OCI-LY1 (cell line): ENCODE results near the gene SCN3A.
A peak's percentile ranks its signal among the peaks of the same experiment; 100 is the strongest.

ENCODE experiments used
- H2AFZ ChIP-seq: fragments of 200-600 bp; sonication (generic), shearing (Covaris generic); 2 replicates; pipeline ENCODE4 v1.6.0; 2014; ENCODE audit warnings: antibody characterized with exemption, mild to moderate bottlenecking, low read length
- H3F3A ChIP-seq: fragments of 200-600 bp; sonication (generic), shearing (Covaris generic); 2 replicates; pipeline ENCODE4 v1.6.0; 2014; ENCODE audit warnings: mild to moderate bottlenecking, antibody characterized with exemption, low read length, moderate library complexity; ENCODE audit not compliant: insufficient read depth
- H3K27ac ChIP-seq: fragments of 200-600 bp; sonication (generic); 2 replicates; pipeline ENCODE4 v1.5.1; 2014; ENCODE audit warnings: low read length, mixed run types, mild to moderate bottlenecking, low read depth; ENCODE audit not compliant: poor library complexity, severe bottlenecking
- H3K27me3 ChIP-seq: fragments of 200-600 bp; sonication (generic); 2 replicates; pipeline ENCODE4 v1.6.0; 2014; ENCODE audit warnings: antibody characterized with exemption, mild to moderate bottlenecking, low read length, moderate library complexity; ENCODE audit not compliant: insufficient read depth
- H3K36me3 ChIP-seq: fragments of 200-600 bp; sonication (generic); 2 replicates; pipeline ENCODE4 v1.6.1; 2014; ENCODE audit warnings: mild to moderate bottlenecking, antibody characterized with exemption, low read length, moderate library complexity, mixed read lengths; ENCODE audit not compliant: insufficient read depth
- H3K4me1 ChIP-seq: fragments of 200-600 bp; sonication (generic); 2 replicates; pipeline ENCODE4 v1.5.1; 2014; ENCODE audit warnings: mild to moderate bottlenecking, low read length, moderate library complexity; ENCODE audit not compliant: insufficient read depth, severe bottlenecking
- H3K4me2 ChIP-seq: fragments of 200-600 bp; sonication (generic), shearing (Covaris generic); 2 replicates; pipeline ENCODE4 v1.6.1; 2014; ENCODE audit warnings: low read length
- H3K4me3 ChIP-seq: fragments of 200-600 bp; sonication (generic); 2 replicates; pipeline ENCODE4 v1.5.1; 2014; ENCODE audit warnings: low read length, low read depth, mild to moderate bottlenecking, mixed read lengths; ENCODE audit not compliant: poor library complexity, severe bottlenecking
- H3K79me2 ChIP-seq: fragments of 200-600 bp; shearing (Covaris generic); 2 replicates; pipeline ENCODE4 v1.6.1; 2016; ENCODE audit warnings: mixed run types, low read length, mixed read lengths; ENCODE audit not compliant: insufficient read depth
- H3K9ac ChIP-seq: fragments of 200-600 bp; sonication (generic), shearing (Covaris generic); 2 replicates; pipeline ENCODE4 v1.6.1; 2014; ENCODE audit warnings: mild to moderate bottlenecking, low read length, mixed read lengths
- H3K9me2 ChIP-seq: fragments of 200-600 bp; sonication (generic), shearing (Covaris generic); 2 replicates; pipeline ENCODE4 v1.6.1; 2014; ENCODE audit warnings: low read depth, mild to moderate bottlenecking, low read length, mixed read lengths
- H3K9me3 ChIP-seq: fragments of 200-600 bp; shearing (Covaris generic); 2 replicates; pipeline ENCODE4 v1.6.1; 2014; ENCODE audit warnings: low read length, mixed read lengths
- H4K20me1 ChIP-seq: fragments of 200-600 bp; sonication (generic), shearing (Covaris generic); 2 replicates; pipeline ENCODE4 v1.6.0; 2016; ENCODE audit warnings: mild to moderate bottlenecking, low read length; ENCODE audit not compliant: insufficient read depth
- CTCF ChIP-seq: fragments of 200-600 bp; sonication (generic), shearing (Covaris generic); IDR thresholded peaks from 2 replicates; pipeline ENCODE4 v1.5.1; 2017; ENCODE audit warnings: mild to moderate bottlenecking, antibody characterized with exemption, low read length, moderate library complexity, mixed read lengths
- EZH2 ChIP-seq: fragments of 200-600 bp; sonication (generic), shearing (Covaris generic); IDR thresholded peaks from 2 replicates; pipeline ENCODE4 v1.8.0; 2017; ENCODE audit warnings: borderline replicate concordance, mixed run types, mild to moderate bottlenecking, antibody characterized with exemption, low read length, moderate library complexity, mixed read lengths

The SCN3A gene

GRCh38 chr2:165192729-165193128 is 11.1 kb downstream of the SCN3A start:
- no peaks in the 10 kb centered on the region for H3K9me2 ChIP-seq
- TF ChIP-seq CTCF (no peak), EZH2 (no peak)
- peak overlapping the region; percentile 13; the same call in 1 of the 2 replicates for H3K4me2 ChIP-seq
- no peaks in the 10 kb centered on the region for H3K79me2 ChIP-seq
- H3K9me3 ChIP-seq = no peaks in the 10 kb centered on the region
- no peaks in the 10 kb centered on the region for H3F3A ChIP-seq
- no peak overlapping the region for H3K27ac ChIP-seq
- no peak overlapping the region for H2AFZ ChIP-seq
- no peak overlapping the region for H3K4me3 ChIP-seq
- no peaks in the 10 kb centered on the region for H3K36me3 ChIP-seq
- H3K9ac ChIP-seq = no peak overlapping the region
- no peaks in the 10 kb centered on the region for H3K27me3 ChIP-seq
- H3K4me1 ChIP-seq = peaks cover 9% of the 10 kb centered on the region
- no peaks in the 10 kb centered on the region for H4K20me1 ChIP-seq

GRCh38 chr2:165191096-165191728 is 12.6 kb downstream of the SCN3A start:
- Histone ChIP-seq H3K79me2 (no peaks in the 10 kb centered on the region), H3K27ac (no peak overlapping the region), H2AFZ (no peak overlapping the region), H3K4me2 (no peak overlapping the region), H3K4me3 (no peak overlapping the region), H3K27me3 (no peaks in the 10 kb centered on the region), H3F3A (no peaks in the 10 kb centered on the region), H3K36me3 (no peaks in the 10 kb centered on the region), H3K9ac (no peak overlapping the region), H3K4me1 (peaks cover 9% of the 10 kb centered on the region), H3K9me3 (no peaks in the 10 kb centered on the region), H4K20me1 (no peaks in the 10 kb centered on the region), H3K9me2 (no peaks in the 10 kb centered on the region)
- TF ChIP-seq CTCF = no peak

GRCh38 chr2:165185633-165186032 is 18.2 kb downstream of the SCN3A start:
- Histone ChIP-seq H3K4me1 (no peaks in the 10 kb centered on the region), H3F3A (no peaks in the 10 kb centered on the region), H3K9ac (no peak overlapping the region), H2AFZ (no peak overlapping the region), H3K9me3 (no peaks in the 10 kb centered on the region), H3K9me2 (no peaks in the 10 kb centered on the region), H4K20me1 (no peaks in the 10 kb centered on the region), H3K4me3 (no peak overlapping the region), H3K27me3 (no peaks in the 10 kb centered on the region), H3K79me2 (no peaks in the 10 kb centered on the region), H3K36me3 (no peaks in the 10 kb centered on the region), H3K4me2 (no peak overlapping the region), H3K27ac (no peak overlapping the region)
- no peak for TF ChIP-seq EZH2
- no peak for TF ChIP-seq CTCF
